Omental fat pad (tissue), 4 donors: Measurements from ENCODE around the gene CBX1. TPM values are rescaled to one million over a fixed set of nuclear protein-coding genes. Genes with fewer than 3 reads are reported as not detected.
A peak's percentile ranks its signal among the peaks of the same experiment; 100 is the strongest.

ENCODE experiments used
- ATAC-seq: fragments of 150-250 bp; one replicate; pipeline ENCODE4 v1.9.1; 2016; ENCODE audit warnings: mild to moderate bottlenecking, moderate library complexity; ENCODE audit not compliant: low FRiP score
- DNase-seq: peaks from one replicate; pipeline ENCODE4 v3.0.0-alpha.2; 2019; ENCODE audit warnings: low spot score
- CTCF ChIP-seq, 3 donors: fragments of 450-650 bp; IDR thresholded peaks; one replicate each; pipeline ENCODE4 v1.5.1; 2016 to 2017; ENCODE audit warnings: antibody characterized with exemption in 3 of 3, mild to moderate bottlenecking in 3 of 3, moderate library complexity in 2 of 3
- total RNA-seq, 4 donors: library from RNA; depleted of rRNA; stranded (reverse); fragments of >200 nt; gene quantifications; one replicate each; pipeline ENCODE4 v1.1.0, GENCODE V29; 2016

The CBX1 gene
- total RNA-seq, 4 donors from 2014 or later = 16.0 to 28.9 (median 24.1) TPM

GRCh38 chr17:48131216-48131824, 30.0 kb upstream of the CBX1 start:
- peak; percentile 76 for ATAC-seq
- peak in 2 of 3 donors; percentile 5 to 60 for TF ChIP-seq CTCF (IDR thresholded peaks at IDR 0.05)

GRCh38 chr17:48129981-48130380, 28.7 kb upstream of the CBX1 start:
- no peak for TF ChIP-seq CTCF (IDR thresholded peaks at IDR 0.05)
- DNase-seq = no peak
- ATAC-seq = no peak

More at GRCh38 chr17:48131216-48131824, 30.0 kb upstream of the CBX1 start:
- DNase-seq = no peak

- TF ChIP-seq CTCF (IDR thresholded peaks at IDR 0.05) = no peak
- ATAC-seq (no peak), DNase-seq (no peak)
Observed at GRCh38 chr17:48128400-48128799, 27.1 kb upstream of the CBX1 start.

DNA sequence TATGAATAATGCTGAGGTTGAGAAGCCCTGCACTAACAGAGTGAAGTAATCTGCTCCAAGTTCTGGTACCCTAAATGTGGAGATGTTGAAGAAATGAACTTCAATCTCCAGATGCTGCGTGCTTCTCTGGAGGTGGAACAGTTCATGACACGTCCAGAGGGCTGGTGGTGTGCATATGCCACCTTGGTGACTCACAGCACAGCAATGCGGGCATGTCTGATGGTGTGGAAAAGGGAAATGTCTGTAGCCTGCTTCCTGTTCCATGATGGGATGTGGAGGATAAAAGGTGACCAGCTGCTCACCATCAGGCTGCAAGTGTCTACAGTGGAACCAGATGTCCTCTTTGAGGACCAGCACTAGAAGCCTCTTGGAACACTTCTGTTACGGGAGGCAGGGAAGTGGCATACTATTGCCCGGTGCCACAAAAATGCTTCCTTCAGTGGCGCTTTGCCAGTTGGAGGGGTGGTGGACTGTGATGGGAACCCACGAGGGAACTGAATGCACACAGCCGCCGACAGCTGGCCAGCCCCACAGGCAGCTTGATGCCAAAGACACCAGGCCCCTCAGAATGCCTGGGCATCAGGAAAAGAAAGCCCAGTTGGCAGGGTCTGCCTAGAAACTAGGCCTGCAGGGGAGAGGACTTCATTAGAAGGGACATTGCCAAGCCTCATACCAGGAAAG, 26.2 kb upstream of the CBX1 start:
- no peak for TF ChIP-seq CTCF (IDR thresholded peaks at IDR 0.05)
- DNase-seq = no peak
- no peak for ATAC-seq

DNA sequence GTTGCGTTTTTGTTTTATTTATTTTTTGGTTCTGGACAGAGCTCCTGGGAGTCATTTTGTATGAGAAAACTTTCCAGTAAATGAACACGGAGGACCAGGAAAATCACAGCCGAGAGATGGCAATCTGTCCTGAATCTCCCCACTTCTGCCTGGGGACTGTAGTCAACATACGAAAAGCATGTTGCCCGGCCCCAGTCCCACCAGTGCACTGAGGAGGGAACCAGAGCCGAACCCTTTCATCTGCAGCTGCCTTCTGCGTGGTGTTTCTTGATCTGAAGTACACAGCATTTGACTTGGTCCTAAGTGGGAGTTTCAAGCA, 25.2 kb upstream of the CBX1 start:
- no peak for DNase-seq
- no peak for ATAC-seq
- no peak for TF ChIP-seq CTCF (IDR thresholded peaks at IDR 0.05)

DNA sequence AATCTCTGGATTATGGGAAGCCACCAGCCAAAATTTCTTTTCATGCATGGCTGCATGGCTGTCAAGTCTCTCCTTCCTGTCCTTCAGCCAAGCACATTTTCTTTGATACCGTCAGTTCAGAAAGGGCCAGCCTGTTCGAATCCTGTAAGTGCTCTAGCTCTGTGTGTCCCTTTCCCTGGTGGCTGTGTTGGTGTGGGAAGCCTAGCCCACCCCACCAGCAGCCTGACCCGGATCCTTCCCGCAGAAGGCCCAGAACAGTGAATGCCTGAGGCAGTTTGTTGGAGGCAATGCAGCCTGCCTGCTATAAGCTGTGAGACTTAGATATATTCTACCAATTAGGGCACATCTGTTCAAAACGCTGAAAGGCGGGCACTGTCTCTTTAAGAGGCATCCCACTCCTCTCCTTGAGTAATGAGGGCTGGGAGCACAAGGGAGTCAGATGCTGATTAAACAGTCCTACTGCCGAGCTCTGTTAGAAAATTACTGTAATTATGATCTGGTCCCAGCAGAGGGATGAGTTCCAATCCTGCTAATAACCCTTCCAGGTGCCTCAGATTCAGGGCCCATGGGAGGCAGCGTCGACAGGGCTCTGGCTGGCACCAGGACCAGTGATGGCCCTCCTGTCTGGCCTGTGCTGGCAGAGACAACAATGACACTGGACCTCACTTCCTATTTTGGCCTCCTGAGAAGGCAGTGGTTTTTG, 24.7 kb upstream of the CBX1 start:
- no peak for TF ChIP-seq CTCF (IDR thresholded peaks at IDR 0.05)
- no peak for DNase-seq
- no peak for ATAC-seq
